Measurements from ENCODE around the gene HHIP.

HHIP gene

GRCh38 chr4:144711700-144712456, 65.9 kb downstream of the HHIP start:
- no peak overlapping the region for H3K4me3 Mint-ChIP-seq
- no peaks in the 10 kb centered on the region for H3K36me3 Mint-ChIP-seq (ENCODE audit: low read depth)
- H3K9me3 Mint-ChIP-seq: no peaks in the 10 kb centered on the region
- H3K27me3 Mint-ChIP-seq: no peaks in the 10 kb centered on the region
- no peaks in the 10 kb centered on the region for H3K4me1 Mint-ChIP-seq (ENCODE audit: low read depth)
- H3K27ac Mint-ChIP-seq: no peak overlapping the region

DNA sequence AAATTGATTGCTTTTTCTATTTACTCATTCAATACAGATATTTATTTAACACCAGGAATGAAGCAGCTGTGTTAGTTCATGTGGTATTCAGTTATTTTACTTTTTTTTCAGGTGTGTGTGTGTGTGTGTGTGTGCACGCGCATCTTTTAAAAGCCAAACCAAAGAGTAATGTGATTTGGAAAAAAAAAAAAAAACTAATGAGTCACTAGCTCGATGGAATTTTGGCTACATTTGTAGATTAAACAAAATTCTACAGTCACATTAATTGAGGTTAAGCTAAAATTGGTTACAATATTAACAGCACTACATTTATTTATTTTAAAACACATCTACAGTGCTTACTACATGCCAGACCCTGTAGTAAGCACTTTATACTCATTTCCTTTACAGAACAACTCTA, 66.8 kb downstream of the HHIP start:
- Mint-ChIP-seq H3K4me3 (no peak overlapping the region), H3K4me1 (ENCODE audit: low read depth) (no peaks in the 10 kb centered on the region), H3K36me3 (ENCODE audit: low read depth) (no peaks in the 10 kb centered on the region), H3K27me3 (no peaks in the 10 kb centered on the region), H3K27ac (no peak overlapping the region), H3K9me3 (no peaks in the 10 kb centered on the region)

DNA sequence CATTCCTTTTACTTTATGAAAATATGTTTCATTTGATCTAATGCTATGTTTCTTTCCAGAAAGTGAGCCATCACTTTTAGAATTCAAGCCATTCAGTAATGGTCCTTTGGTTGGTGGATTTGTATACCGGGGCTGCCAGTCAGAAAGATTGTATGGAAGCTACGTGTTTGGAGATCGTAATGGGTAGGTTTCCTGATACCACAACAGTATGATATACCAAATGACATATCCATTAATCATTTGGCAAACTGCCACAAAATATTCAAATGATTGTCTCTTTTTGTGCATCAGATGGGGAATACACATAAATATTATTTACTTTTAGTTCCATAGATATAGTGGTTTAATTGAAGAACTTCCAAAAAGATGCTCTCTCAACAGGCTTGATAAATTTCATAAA, 68.2 kb downstream of the HHIP start:
- no peaks in the 10 kb centered on the region for H3K27me3 Mint-ChIP-seq
- no peaks in the 10 kb centered on the region for H3K9me3 Mint-ChIP-seq
- no peaks in the 10 kb centered on the region for H3K4me1 Mint-ChIP-seq (ENCODE audit: low read depth)
- H3K36me3 Mint-ChIP-seq (ENCODE audit: low read depth): no peaks in the 10 kb centered on the region
- no peak overlapping the region for H3K4me3 Mint-ChIP-seq
- no peak overlapping the region for H3K27ac Mint-ChIP-seq

- no peak overlapping the region for H3K4me3 Mint-ChIP-seq
- no peaks in the 10 kb centered on the region for H3K36me3 Mint-ChIP-seq (ENCODE audit: low read depth)
- no peak overlapping the region for H3K27ac Mint-ChIP-seq
- no peaks in the 10 kb centered on the region for H3K27me3 Mint-ChIP-seq
- no peaks in the 10 kb centered on the region for H3K9me3 Mint-ChIP-seq
- no peaks in the 10 kb centered on the region for H3K4me1 Mint-ChIP-seq (ENCODE audit: low read depth)
Observed at GRCh38 chr4:144715230-144715629, 69.3 kb downstream of the HHIP start.

- Mint-ChIP-seq H3K27me3 (no peaks in the 10 kb centered on the region), H3K36me3 (ENCODE audit: low read depth) (no peaks in the 10 kb centered on the region), H3K4me3 (no peak overlapping the region), H3K27ac (no peak overlapping the region), H3K9me3 (no peaks in the 10 kb centered on the region), H3K4me1 (ENCODE audit: low read depth) (no peaks in the 10 kb centered on the region)
Observed at GRCh38 chr4:144716778-144717177, 70.8 kb downstream of the HHIP start.

GRCh38 chr4:144718958-144719512, 73.1 kb downstream of the HHIP start:
- no peaks in the 10 kb centered on the region for H3K27me3 Mint-ChIP-seq

GRCh38 chr4:144720491-144720890, 74.5 kb downstream of the HHIP start:
- Mint-ChIP-seq H3K9me3 (no peaks in the 10 kb centered on the region), H3K4me3 (no peak overlapping the region), H3K36me3 (ENCODE audit: low read depth) (no peaks in the 10 kb centered on the region), H3K27ac (no peak overlapping the region), H3K4me1 (ENCODE audit: low read depth) (no peaks in the 10 kb centered on the region), H3K27me3 (no peaks in the 10 kb centered on the region)

More at GRCh38 chr4:144718958-144719512, 73.1 kb downstream of the HHIP start:
- Mint-ChIP-seq H3K4me1 (ENCODE audit: low read depth) (no peaks in the 10 kb centered on the region), H3K36me3 (ENCODE audit: low read depth) (no peaks in the 10 kb centered on the region), H3K27ac (no peak overlapping the region), H3K4me3 (no peak overlapping the region), H3K9me3 (no peaks in the 10 kb centered on the region)

DNA sequence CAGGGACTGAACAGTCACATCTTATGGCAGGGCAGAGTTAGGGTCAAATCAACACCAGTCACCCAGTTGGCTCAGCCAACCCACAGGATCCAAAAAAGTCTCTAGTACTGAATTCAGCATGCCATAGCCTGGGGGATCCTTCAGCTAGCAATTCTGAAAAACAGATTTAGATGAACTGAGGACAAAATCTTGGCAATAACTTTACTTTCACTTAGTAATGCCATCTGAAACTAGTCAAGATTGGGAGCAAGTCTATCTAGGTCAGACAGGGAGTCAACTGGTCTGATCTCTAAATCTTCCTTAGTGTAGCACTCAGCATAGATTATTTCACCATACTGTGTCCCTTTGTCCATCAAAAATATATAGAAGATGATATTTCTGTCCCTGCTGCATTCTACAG, 76.0 kb downstream of the HHIP start:
- no peak overlapping the region for H3K27ac Mint-ChIP-seq
- no peaks in the 10 kb centered on the region for H3K9me3 Mint-ChIP-seq
- no peaks in the 10 kb centered on the region for H3K27me3 Mint-ChIP-seq
- no peaks in the 10 kb centered on the region for H3K4me1 Mint-ChIP-seq (ENCODE audit: low read depth)
- H3K36me3 Mint-ChIP-seq (ENCODE audit: low read depth): no peaks in the 10 kb centered on the region
- no peak overlapping the region for H3K4me3 Mint-ChIP-seq

DNA sequence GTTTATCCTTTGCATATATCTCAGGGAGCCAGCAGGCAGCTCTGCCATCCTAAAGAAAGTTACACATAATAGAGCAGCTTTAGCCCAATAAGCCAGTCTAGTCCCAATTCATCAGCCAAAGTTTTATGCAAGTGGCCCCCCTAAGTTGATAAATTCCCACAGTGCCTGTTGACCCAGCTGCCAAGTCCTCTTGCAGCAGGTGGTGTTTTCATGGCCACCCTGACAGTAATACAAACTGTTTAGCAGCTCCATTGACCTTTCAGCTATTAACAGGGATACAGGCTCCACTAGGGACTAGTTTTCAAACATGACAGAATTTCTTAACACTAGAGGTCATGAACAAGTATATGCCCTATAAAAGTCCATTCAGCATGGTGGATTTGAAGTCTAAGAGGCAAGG, 77.5 kb downstream of the HHIP start:
- Mint-ChIP-seq H3K9me3 (no peaks in the 10 kb centered on the region), H3K27ac (no peak overlapping the region), H3K36me3 (ENCODE audit: low read depth) (no peaks in the 10 kb centered on the region), H3K27me3 (no peaks in the 10 kb centered on the region), H3K4me3 (no peak overlapping the region), H3K4me1 (ENCODE audit: low read depth) (no peaks in the 10 kb centered on the region)

GRCh38 chr4:144729175-144729574, 83.2 kb downstream of the HHIP start:
- H3K4me1 Mint-ChIP-seq (ENCODE audit: low read depth): no peaks in the 10 kb centered on the region
- H3K4me3 Mint-ChIP-seq: no peak overlapping the region
- no peaks in the 10 kb centered on the region for H3K36me3 Mint-ChIP-seq (ENCODE audit: low read depth)
- H3K27ac Mint-ChIP-seq: no peak overlapping the region
- no peaks in the 10 kb centered on the region for H3K27me3 Mint-ChIP-seq
- no peaks in the 10 kb centered on the region for H3K9me3 Mint-ChIP-seq

GRCh38 chr4:144732584-144733428, 86.8 kb downstream of the HHIP start:
- H3K4me3 Mint-ChIP-seq: no peak overlapping the region
- no peaks in the 10 kb centered on the region for H3K36me3 Mint-ChIP-seq (ENCODE audit: low read depth)
- no peaks in the 10 kb centered on the region for H3K4me1 Mint-ChIP-seq (ENCODE audit: low read depth)
- H3K27me3 Mint-ChIP-seq: no peaks in the 10 kb centered on the region
- no peaks in the 10 kb centered on the region for H3K9me3 Mint-ChIP-seq
- no peak overlapping the region for H3K27ac Mint-ChIP-seq

DNA sequence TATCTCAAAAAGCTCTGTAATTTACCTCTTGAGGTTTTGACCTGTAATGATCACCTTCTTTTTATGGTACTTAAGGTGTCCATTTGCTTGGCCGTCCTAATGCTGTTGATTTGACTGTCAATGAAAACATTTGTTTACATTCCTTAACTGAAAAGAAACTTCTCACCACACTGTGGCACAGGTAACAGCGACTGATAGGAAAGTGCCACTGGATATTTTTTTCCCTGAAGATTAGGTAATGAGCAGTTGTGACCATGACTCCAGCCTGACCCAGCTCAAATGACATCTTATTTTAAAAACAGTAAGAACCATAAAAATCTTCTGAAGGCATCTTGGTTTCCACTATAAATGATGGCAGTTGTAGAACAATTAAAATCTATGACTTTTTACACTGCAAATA, 87.6 kb downstream of the HHIP start:
- no peak overlapping the region for H3K27ac Mint-ChIP-seq
- no peaks in the 10 kb centered on the region for H3K4me1 Mint-ChIP-seq (ENCODE audit: low read depth)
- no peaks in the 10 kb centered on the region for H3K27me3 Mint-ChIP-seq
- H3K36me3 Mint-ChIP-seq (ENCODE audit: low read depth): no peaks in the 10 kb centered on the region
- no peak overlapping the region for H3K4me3 Mint-ChIP-seq
- no peaks in the 10 kb centered on the region for H3K9me3 Mint-ChIP-seq

- Mint-ChIP-seq H3K4me1 (ENCODE audit: low read depth) (no peaks in the 10 kb centered on the region), H3K9me3 (no peaks in the 10 kb centered on the region), H3K27me3 (no peaks in the 10 kb centered on the region), H3K27ac (no peak overlapping the region), H3K36me3 (ENCODE audit: low read depth) (no peaks in the 10 kb centered on the region), H3K4me3 (no peak overlapping the region)
Observed at GRCh38 chr4:144734522-144734921, 88.6 kb downstream of the HHIP start.

DNA sequence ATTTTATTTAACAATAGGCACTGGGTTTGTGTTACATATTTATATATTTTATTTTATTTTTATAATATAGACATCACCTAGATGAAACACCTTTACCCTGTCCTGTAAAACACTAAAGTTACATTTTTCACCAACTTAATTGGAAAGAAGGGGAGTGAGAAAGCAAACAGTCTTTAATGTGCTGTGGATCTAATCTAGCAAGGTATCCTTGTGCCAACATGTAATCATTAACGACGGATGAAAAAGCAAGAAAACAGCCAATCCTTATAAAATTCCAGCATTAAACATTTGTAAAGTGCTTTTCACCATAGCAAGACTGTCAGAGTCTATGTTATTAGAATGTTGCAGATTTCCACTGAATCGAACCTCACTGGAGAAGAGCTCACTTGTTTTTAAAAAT, 92.7 kb downstream of the HHIP start:
- H3K4me1 Mint-ChIP-seq (ENCODE audit: low read depth): no peaks in the 10 kb centered on the region
- H3K4me3 Mint-ChIP-seq: no peak overlapping the region
- no peaks in the 10 kb centered on the region for H3K36me3 Mint-ChIP-seq (ENCODE audit: low read depth)
- no peaks in the 10 kb centered on the region for H3K9me3 Mint-ChIP-seq
- H3K27ac Mint-ChIP-seq: no peak overlapping the region
- H3K27me3 Mint-ChIP-seq: no peaks in the 10 kb centered on the region

- Mint-ChIP-seq H3K4me1 (ENCODE audit: low read depth) (no peaks in the 10 kb centered on the region), H3K9me3 (no peaks in the 10 kb centered on the region), H3K27me3 (no peaks in the 10 kb centered on the region), H3K36me3 (ENCODE audit: low read depth) (no peaks in the 10 kb centered on the region), H3K4me3 (no peak overlapping the region), H3K27ac (no peak overlapping the region)
Observed at GRCh38 chr4:144739511-144740033, 93.6 kb downstream of the HHIP start.
